Esophagus squamous epithelium (tissue), 4 donors: ENCODE results near the gene CALM1.

Source experiments
- POLR2A ChIP-seq, 4 donors: fragments of 450-650 bp; IDR thresholded peaks; one replicate each; pipeline ENCODE4 v1.6.1; 2017; ENCODE audit warnings: antibody characterized with exemption in 4 of 4, mild to moderate bottlenecking in 4 of 4, moderate library complexity in 3 of 4
- TF ChIP-seq, protein P1 (sequence below), 6 experiments: fragments of 450-650 bp in 4 of 6; fragments of 200-600 bp in 2 of 6; sonication (generic) in 2 of 6; IDR thresholded peaks; one replicate each; pipeline ENCODE4 v1.5.1; 2016 to 2019; ENCODE audit warnings: antibody characterized with exemption in 6 of 6, mild to moderate bottlenecking in 4 of 6, moderate library complexity in 4 of 6

DNA sequence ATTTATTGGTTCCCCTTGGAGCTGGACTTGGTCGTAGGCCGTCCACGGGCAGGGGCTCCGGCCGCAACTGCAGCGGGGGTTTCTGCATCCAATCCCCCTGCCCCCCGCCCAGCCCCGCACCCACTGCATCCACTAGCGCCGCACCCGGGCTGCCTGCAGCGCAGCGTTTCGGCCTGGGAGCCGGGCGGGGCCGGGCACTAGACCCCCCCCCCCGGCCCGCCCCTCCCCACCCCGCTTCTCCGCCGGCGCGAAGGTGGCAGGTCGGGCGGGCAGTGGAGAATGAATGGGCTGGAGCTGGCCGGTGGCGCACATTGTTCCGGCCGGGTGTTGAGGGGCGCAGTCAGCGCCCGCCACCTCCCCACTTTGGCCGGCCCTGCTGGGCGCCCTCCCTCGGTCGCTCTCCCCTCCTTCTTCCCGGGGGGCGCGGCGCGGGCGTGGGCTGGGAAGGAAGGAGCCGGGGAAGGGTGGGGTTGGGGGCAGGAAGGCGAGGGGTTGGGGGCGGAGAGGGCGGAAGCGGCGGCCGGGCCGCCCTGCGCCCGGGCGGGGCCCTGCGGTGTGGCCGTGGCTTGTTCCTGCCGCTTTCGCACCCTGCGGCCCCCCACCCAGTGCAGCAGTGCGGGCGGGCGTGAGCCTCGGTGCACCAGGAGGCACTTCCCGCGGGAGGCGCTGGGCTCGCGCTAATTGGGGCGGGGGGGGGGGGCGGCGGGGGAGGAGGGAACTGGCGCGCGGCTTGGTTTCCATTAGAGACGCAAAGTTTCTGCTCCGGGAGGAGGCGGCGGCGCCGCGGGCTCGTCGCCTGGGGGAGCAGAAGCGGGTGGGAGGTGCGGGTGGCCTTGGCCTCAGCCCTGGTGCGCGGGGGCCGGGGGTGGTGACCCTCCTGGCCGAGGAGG is 841 bp downstream of the CALM1 start:
- TF ChIP-seq, protein P1, sequence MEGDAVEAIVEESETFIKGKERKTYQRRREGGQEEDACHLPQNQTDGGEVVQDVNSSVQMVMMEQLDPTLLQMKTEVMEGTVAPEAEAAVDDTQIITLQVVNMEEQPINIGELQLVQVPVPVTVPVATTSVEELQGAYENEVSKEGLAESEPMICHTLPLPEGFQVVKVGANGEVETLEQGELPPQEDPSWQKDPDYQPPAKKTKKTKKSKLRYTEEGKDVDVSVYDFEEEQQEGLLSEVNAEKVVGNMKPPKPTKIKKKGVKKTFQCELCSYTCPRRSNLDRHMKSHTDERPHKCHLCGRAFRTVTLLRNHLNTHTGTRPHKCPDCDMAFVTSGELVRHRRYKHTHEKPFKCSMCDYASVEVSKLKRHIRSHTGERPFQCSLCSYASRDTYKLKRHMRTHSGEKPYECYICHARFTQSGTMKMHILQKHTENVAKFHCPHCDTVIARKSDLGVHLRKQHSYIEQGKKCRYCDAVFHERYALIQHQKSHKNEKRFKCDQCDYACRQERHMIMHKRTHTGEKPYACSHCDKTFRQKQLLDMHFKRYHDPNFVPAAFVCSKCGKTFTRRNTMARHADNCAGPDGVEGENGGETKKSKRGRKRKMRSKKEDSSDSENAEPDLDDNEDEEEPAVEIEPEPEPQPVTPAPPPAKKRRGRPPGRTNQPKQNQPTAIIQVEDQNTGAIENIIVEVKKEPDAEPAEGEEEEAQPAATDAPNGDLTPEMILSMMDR (IDR thresholded peaks at IDR 0.05) = no peak
- no peak for TF ChIP-seq POLR2A (IDR thresholded peaks at IDR 0.05)
